B cell (primary cell): Measurements from ENCODE around the gene TMX1.

Experiments
- EZH2 ChIP-seq: IDR thresholded peaks from 2 replicates; pipeline ENCODE4 v1.6.1; 2012; ENCODE audit warnings: borderline replicate concordance, low read depth, mild to moderate bottlenecking, moderate library complexity, low read length; ENCODE audit not compliant: insufficient read depth, poor library complexity, severe bottlenecking
- TF ChIP-seq, protein P1 (sequence below): fragments of 200-600 bp; IDR thresholded peaks from one replicate; pipeline ENCODE4 v1.8.0; 2022; ENCODE audit warnings: antibody characterized with exemption, mild to moderate bottlenecking

DNA sequence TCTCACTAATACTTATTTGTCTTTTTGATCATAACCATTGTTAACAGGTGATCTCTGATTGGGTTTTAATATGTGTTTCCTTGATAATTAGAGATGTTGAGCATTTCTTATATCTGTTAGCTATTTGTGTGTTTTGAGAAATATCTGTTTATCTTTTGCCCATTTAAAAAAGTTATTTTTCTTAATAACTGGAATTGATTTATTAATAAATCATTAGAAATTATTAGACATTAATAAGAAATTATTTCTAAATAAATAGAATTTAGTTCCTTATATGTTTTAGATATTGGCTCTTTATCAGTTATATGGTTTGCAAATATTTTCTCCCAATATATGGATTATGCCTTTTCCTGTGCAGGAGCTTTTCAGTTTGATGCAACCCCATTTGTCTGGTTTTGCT, 18.7 kb downstream of the TMX1 start:
- TF ChIP-seq, protein P1, sequence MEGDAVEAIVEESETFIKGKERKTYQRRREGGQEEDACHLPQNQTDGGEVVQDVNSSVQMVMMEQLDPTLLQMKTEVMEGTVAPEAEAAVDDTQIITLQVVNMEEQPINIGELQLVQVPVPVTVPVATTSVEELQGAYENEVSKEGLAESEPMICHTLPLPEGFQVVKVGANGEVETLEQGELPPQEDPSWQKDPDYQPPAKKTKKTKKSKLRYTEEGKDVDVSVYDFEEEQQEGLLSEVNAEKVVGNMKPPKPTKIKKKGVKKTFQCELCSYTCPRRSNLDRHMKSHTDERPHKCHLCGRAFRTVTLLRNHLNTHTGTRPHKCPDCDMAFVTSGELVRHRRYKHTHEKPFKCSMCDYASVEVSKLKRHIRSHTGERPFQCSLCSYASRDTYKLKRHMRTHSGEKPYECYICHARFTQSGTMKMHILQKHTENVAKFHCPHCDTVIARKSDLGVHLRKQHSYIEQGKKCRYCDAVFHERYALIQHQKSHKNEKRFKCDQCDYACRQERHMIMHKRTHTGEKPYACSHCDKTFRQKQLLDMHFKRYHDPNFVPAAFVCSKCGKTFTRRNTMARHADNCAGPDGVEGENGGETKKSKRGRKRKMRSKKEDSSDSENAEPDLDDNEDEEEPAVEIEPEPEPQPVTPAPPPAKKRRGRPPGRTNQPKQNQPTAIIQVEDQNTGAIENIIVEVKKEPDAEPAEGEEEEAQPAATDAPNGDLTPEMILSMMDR: no peak
- TF ChIP-seq EZH2: no peak
